ENCODE data around the gene PEX7. TPM values are rescaled to one million over a fixed set of nuclear protein-coding genes. Genes with fewer than 3 reads are reported as not detected.
A peak's percentile ranks its signal among the peaks of the same experiment; 100 is the strongest.

PEX7 gene
- total and polyA plus RNA-seq, 2 donors (not counting 1 experiment from before 2014, with no cell fraction given) = 10.2 to 18.0 TPM

DNA sequence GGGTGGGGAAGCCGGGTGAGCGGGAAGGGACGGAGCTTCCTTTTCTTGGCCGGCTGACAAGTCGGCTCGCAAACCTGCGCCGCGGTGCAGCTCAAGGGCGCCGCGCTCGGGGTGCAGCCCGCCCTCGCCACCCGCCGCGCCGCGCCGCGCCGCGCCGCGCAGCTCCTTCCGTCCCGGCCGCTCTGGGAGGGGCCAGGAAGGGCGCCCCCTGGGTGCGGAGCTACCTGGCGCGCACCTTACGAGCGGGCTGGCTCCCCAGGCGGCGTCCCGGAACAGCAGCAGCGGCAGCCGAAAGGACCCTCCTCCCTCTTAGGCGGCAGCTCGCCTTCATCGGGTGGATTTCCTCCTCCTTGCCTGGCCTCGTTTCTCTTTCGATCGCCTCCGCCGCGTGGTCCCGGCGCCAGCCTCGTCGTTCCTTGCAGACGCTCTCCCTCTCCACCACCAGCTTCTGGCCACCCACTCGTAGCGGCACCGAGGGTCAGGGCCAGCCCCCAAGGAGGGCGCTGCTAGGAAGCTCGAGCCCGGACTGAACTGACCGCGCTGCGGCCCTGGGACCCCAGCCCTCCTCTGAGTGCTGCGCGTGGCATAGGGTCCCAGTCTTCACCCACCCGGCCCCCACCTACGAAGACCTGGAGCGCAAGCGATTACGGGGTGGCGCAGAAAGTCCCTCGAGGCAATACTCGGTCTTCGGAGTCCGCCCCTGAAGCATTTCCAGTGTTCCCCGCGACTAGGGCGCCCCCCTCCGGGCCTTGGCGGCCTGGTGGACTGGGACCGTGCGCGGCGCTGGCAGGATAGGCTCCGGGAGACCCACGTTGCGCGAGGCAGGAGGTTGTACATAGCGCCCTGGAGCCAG is 29.8 kb upstream of the PEX7 start, which contains the start of gene MAP3K5:
MAP3K5 (minus strand) TSS at position 68 of the 853 bp plus-strand sequence. CDS start 320 bp downstream, outside the sequence.
- H3K4me2 ChIP-seq (ENCODE audit: extremely low read depth, insufficient read depth, low read length) = peak within 1 kb of the TSS; percentile 89
- H3K4me1 ChIP-seq (ENCODE audit: control insufficient read depth, extremely low read depth, insufficient read depth, low read length) = peaks cover 7% of the 10 kb centered on the region
- peak within 1 kb of the TSS; percentile 88 for H3K27ac ChIP-seq (ENCODE audit: insufficient read depth, low read length)
- no peaks in the 10 kb centered on the region for H3K9me3 ChIP-seq (ENCODE audit: control insufficient read depth, insufficient read depth, low read depth, low read length)
- no peak for TF ChIP-seq EZH2 (IDR thresholded peaks at IDR 0.05; ENCODE audit: low read length, missing control alignments)
- TF ChIP-seq, protein P1, sequence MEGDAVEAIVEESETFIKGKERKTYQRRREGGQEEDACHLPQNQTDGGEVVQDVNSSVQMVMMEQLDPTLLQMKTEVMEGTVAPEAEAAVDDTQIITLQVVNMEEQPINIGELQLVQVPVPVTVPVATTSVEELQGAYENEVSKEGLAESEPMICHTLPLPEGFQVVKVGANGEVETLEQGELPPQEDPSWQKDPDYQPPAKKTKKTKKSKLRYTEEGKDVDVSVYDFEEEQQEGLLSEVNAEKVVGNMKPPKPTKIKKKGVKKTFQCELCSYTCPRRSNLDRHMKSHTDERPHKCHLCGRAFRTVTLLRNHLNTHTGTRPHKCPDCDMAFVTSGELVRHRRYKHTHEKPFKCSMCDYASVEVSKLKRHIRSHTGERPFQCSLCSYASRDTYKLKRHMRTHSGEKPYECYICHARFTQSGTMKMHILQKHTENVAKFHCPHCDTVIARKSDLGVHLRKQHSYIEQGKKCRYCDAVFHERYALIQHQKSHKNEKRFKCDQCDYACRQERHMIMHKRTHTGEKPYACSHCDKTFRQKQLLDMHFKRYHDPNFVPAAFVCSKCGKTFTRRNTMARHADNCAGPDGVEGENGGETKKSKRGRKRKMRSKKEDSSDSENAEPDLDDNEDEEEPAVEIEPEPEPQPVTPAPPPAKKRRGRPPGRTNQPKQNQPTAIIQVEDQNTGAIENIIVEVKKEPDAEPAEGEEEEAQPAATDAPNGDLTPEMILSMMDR (conservative IDR thresholded peaks at IDR 0.05 in 1 of 2, IDR thresholded peaks at IDR 0.05 in 1 of 2; ENCODE audit: low read depth in 1 of 2, low read length in 2 of 2) = peak; percentile 83
- H3K4me3 ChIP-seq (replicated peaks in 1 of 4; ENCODE audit: control extremely low read depth in 1 of 4, insufficient read depth in 1 of 4, low read depth in 3 of 4, low read length in 4 of 4) = peak within 1 kb of the TSS; percentile 51 to 93 (median 87)
- DNase-seq (ENCODE audit: low read depth in 2 of 2) = peak; percentile 83 to 90
- peak within 1 kb of the TSS; percentile 90 for H2AFZ ChIP-seq (ENCODE audit: low read length)
- H3K9ac ChIP-seq (ENCODE audit: insufficient read depth, low read length) = peak within 1 kb of the TSS; percentile 91
- H4K20me1 ChIP-seq (ENCODE audit: control insufficient read depth, extremely low read depth, insufficient read depth, low read length) = no peaks in the 10 kb centered on the region
- no peaks in the 10 kb centered on the region for H3K27me3 ChIP-seq (ENCODE audit: control insufficient read depth, insufficient read depth, low read length)
- H3K79me2 ChIP-seq (ENCODE audit: control insufficient read depth, insufficient read depth, low read length) = peaks cover 37% of the 10 kb centered on the region
- H3K36me3 ChIP-seq (ENCODE audit: control insufficient read depth, insufficient read depth, low read length) = no peaks in the 10 kb centered on the region

DNA sequence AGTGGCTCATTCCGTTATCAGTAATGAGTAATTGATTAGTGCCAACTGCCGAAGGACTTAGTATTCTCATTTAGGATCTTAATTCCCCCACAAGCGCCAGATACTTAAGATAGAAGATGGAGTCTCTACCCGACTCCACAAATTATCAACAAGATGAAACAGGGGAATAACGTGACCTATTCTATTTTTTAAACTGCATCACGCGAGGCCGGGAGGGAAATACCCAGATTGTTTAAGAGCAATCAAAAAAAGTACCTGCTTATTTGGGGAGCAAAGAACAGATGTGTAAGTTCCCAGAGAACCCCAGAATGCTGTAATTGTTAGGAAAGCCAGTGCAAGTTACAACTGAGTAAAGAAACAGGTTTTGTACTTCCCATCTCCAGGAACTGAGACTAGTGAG is 29.0 kb upstream of the PEX7 start:
- H3K79me2 ChIP-seq (ENCODE audit: control insufficient read depth, insufficient read depth, low read length) = peaks cover 36% of the 10 kb centered on the region
- no peak for DNase-seq (ENCODE audit: low read depth in 2 of 2)
- no peaks in the 10 kb centered on the region for H3K36me3 ChIP-seq (ENCODE audit: control insufficient read depth, insufficient read depth, low read length)
- H3K9ac ChIP-seq (ENCODE audit: insufficient read depth, low read length) = peak overlapping the region; percentile 91
- no peaks in the 10 kb centered on the region for H3K27me3 ChIP-seq (ENCODE audit: control insufficient read depth, insufficient read depth, low read length)
- peak overlapping the region; percentile 88 for H3K27ac ChIP-seq (ENCODE audit: insufficient read depth, low read length)
- H2AFZ ChIP-seq (ENCODE audit: low read length) = peak overlapping the region; percentile 56
- peak overlapping the region; percentile 51 to 93 (median 79) for H3K4me3 ChIP-seq (replicated peaks in 1 of 4; ENCODE audit: control extremely low read depth in 1 of 4, insufficient read depth in 1 of 4, low read depth in 3 of 4, low read length in 4 of 4)
- peak overlapping the region; percentile 59 for H3K4me2 ChIP-seq (ENCODE audit: extremely low read depth, insufficient read depth, low read length)
- H3K4me1 ChIP-seq (ENCODE audit: control insufficient read depth, extremely low read depth, insufficient read depth, low read length) = peaks cover 5% of the 10 kb centered on the region
- no peak for TF ChIP-seq EZH2 (IDR thresholded peaks at IDR 0.05; ENCODE audit: low read length, missing control alignments)
- TF ChIP-seq, protein P1 (conservative IDR thresholded peaks at IDR 0.05 in 1 of 2, IDR thresholded peaks at IDR 0.05 in 1 of 2; ENCODE audit: low read depth in 1 of 2, low read length in 2 of 2) = no peak
- H4K20me1 ChIP-seq (ENCODE audit: control insufficient read depth, extremely low read depth, insufficient read depth, low read length) = no peaks in the 10 kb centered on the region
- no peaks in the 10 kb centered on the region for H3K9me3 ChIP-seq (ENCODE audit: control insufficient read depth, insufficient read depth, low read depth, low read length)

DNA sequence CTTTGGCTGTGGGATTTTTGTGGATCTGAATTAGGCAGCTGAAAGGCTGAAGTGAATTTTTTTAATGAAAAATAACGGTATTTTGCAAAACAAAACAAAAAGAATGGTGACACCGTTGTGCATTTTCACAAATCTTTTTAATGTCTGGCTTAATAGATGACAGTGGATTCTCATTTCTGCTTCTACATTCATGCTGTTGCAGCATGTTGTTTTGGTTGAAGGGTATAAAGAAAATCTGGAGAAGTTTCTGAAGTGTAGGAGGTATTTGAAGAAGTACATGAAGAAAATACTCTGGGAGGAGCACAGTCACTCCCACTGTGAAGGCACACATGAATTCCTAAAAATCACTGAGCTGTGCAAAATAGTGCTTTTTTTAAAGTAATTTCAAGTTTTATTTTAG is 27.0 kb upstream of the PEX7 start:
- no peak overlapping the region for H2AFZ ChIP-seq (ENCODE audit: low read length)
- H4K20me1 ChIP-seq (ENCODE audit: control insufficient read depth, extremely low read depth, insufficient read depth, low read length) = no peaks in the 10 kb centered on the region
- H3K27me3 ChIP-seq (ENCODE audit: control insufficient read depth, insufficient read depth, low read length) = no peaks in the 10 kb centered on the region
- H3K9me3 ChIP-seq (ENCODE audit: control insufficient read depth, insufficient read depth, low read depth, low read length) = no peaks in the 10 kb centered on the region
- no peak overlapping the region for H3K9ac ChIP-seq (ENCODE audit: insufficient read depth, low read length)
- TF ChIP-seq EZH2 (IDR thresholded peaks at IDR 0.05; ENCODE audit: low read length, missing control alignments) = no peak
- TF ChIP-seq, protein P1 (conservative IDR thresholded peaks at IDR 0.05 in 1 of 2, IDR thresholded peaks at IDR 0.05 in 1 of 2; ENCODE audit: low read depth in 1 of 2, low read length in 2 of 2) = no peak
- H3K4me3 ChIP-seq (replicated peaks in 1 of 4; ENCODE audit: control extremely low read depth in 1 of 4, insufficient read depth in 1 of 4, low read depth in 3 of 4, low read length in 4 of 4) = no peak overlapping the region
- H3K36me3 ChIP-seq (ENCODE audit: control insufficient read depth, insufficient read depth, low read length) = no peaks in the 10 kb centered on the region
- no peak overlapping the region for H3K4me2 ChIP-seq (ENCODE audit: extremely low read depth, insufficient read depth, low read length)
- no peak overlapping the region for H3K27ac ChIP-seq (ENCODE audit: insufficient read depth, low read length)
- H3K79me2 ChIP-seq (ENCODE audit: control insufficient read depth, insufficient read depth, low read length) = peaks cover 17% of the 10 kb centered on the region
- H3K4me1 ChIP-seq (ENCODE audit: control insufficient read depth, extremely low read depth, insufficient read depth, low read length) = peaks cover 2% of the 10 kb centered on the region
- DNase-seq (ENCODE audit: low read depth in 2 of 2) = no peak

All from fibroblast of lung (primary cell).